Transverse colon (tissue), 4 donors: Measurements from ENCODE around the gene DYRK3.
A peak's percentile ranks its signal among the peaks of the same experiment; 100 is the strongest.

ENCODE experiments used
- EP300 ChIP-seq: sonication (generic); formaldehyde crosslinking; IDR thresholded peaks from one replicate; pipeline ENCODE4 v1.6.1; 2017; ENCODE audit warnings: antibody characterized with exemption, low read depth
- POLR2A ChIP-seq: fragments of 450-650 bp; IDR thresholded peaks from one replicate; pipeline ENCODE4 v1.6.1; 2016; ENCODE audit warnings: antibody characterized with exemption, mild to moderate bottlenecking, moderate library complexity
- POLR2AphosphoS5 ChIP-seq, 3 donors: sonication (generic); formaldehyde crosslinking; IDR thresholded peaks; one replicate each; pipeline ENCODE4 v1.6.1; 2016; ENCODE audit warnings: antibody characterized with exemption in 3 of 3
- TF ChIP-seq, protein P1 (sequence below), 5 experiments: fragments of 200-600 bp in 3 of 5; fragments of 450-650 bp in 2 of 5; sonication (generic) in 3 of 5; IDR thresholded peaks; 1 replicate in 2 of 5; 2 replicates in 3 of 5; pipeline ENCODE4 v1.5.1; 2016 to 2017; ENCODE audit warnings: antibody characterized with exemption in 5 of 5, inconsistent platforms in 3 of 5, mild to moderate bottlenecking in 2 of 5, moderate library complexity in 1 of 5

DNA sequence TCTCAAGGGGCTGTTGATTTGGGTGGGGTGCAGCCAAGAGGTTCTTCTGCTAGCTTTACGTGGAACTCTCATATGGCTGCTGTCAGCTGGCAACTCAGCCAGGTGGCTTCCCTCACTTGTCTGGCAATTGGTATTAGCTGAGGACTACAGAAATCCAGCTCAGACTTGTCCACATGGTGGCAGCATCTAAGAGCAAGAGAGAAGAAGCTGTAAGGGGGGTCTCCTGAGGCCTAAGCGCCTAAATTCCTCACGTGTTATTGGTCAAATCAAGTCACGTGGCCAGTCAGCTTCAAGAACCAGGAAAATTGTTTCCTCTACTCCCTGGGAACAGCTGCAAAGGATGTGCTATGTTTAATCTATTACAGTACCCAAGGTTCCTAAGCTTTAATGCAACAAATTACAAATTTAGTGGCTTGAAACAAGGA is 4.2 kb upstream of the DYRK3 start:
- TF ChIP-seq, protein P1, sequence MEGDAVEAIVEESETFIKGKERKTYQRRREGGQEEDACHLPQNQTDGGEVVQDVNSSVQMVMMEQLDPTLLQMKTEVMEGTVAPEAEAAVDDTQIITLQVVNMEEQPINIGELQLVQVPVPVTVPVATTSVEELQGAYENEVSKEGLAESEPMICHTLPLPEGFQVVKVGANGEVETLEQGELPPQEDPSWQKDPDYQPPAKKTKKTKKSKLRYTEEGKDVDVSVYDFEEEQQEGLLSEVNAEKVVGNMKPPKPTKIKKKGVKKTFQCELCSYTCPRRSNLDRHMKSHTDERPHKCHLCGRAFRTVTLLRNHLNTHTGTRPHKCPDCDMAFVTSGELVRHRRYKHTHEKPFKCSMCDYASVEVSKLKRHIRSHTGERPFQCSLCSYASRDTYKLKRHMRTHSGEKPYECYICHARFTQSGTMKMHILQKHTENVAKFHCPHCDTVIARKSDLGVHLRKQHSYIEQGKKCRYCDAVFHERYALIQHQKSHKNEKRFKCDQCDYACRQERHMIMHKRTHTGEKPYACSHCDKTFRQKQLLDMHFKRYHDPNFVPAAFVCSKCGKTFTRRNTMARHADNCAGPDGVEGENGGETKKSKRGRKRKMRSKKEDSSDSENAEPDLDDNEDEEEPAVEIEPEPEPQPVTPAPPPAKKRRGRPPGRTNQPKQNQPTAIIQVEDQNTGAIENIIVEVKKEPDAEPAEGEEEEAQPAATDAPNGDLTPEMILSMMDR (IDR thresholded peaks at IDR 0.05): peak in 3 of 5 experiments; percentile 18 to 35 (median 34)
- TF ChIP-seq POLR2AphosphoS5 (IDR thresholded peaks at IDR 0.05) (peak in 2 of 3 donors; percentile 46 to 53), POLR2A (no peak), EP300 (no peak)
